ENCODE data around the gene RSKR.
"Not testable (repeated sequence)": the region's sequence is repeated elsewhere in the genome, so short reads cannot be mapped to it uniquely, and the experiment has no call there.

Gene RSKR

GRCh38 chr17:28622186-28622585 lies 8.2 kb upstream of the RSKR start:
- no peak for DNase-seq (ENCODE audit: low read depth)

GRCh38 chr17:28620010-28620409 lies 6.0 kb upstream of the RSKR start:
- no peak for DNase-seq (ENCODE audit: low read depth)

GRCh38 chr17:28618464-28618863 lies 4.5 kb upstream of the RSKR start:
- no peak for DNase-seq (ENCODE audit: low read depth)

DNA sequence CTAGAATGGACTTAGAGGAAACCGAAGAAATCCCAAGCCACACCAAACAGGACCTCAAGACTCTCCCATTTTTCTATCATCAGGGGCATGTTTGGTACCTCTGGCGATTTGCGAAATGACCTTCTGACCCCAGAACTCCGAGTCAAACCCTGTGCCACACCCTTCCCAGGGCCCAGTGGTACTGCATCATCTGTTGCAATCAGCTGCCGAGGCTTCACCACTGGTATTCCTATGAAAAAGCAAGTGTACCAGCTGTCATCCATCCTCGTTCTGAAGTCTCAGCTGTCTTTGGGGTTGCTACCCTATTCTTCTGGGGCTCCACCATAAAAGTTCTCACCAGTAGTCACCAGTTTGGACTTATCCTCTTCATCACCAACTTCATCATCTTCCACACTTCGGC lies 2.3 kb upstream of the RSKR start:
- DNase-seq (ENCODE audit: low read depth), result no peak

DNA sequence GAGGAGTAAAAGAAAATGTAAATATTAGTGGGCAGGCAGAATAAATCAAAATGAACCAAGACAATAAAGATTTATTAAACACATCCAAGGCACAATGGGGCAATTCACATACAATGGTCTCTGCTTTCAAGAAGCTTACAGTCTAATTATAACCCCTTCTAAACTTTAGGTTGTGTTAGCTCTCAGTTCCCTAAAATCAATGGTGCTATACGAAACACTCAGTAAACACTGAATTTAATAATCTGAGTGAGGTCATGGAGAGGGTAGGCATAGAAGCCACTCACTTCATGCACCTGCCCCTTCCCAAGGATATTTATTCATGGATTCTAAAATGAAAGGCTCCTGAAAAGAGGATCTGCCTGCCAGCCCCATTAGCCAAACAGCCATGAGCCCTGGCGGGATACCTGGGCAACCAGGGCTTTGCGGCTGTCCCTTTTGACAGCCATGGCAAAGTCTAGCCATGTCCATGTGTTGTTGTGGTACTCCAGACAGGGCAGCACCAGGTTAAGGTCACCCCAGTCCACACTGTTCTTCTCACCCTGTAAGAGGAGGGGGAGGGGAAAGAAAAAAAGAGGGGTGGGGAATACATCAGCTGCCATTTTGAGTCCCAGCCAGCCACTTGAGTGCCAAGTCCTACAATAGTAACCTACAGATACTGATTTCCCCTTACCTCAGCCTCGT lies 1.4 kb upstream of the RSKR start:
- no peak for DNase-seq (ENCODE audit: low read depth)

GRCh38 chr17:28612936-28613872 lies 781 bp downstream of the RSKR start:
- peak; percentile 2 for DNase-seq (ENCODE audit: low read depth)

DNA sequence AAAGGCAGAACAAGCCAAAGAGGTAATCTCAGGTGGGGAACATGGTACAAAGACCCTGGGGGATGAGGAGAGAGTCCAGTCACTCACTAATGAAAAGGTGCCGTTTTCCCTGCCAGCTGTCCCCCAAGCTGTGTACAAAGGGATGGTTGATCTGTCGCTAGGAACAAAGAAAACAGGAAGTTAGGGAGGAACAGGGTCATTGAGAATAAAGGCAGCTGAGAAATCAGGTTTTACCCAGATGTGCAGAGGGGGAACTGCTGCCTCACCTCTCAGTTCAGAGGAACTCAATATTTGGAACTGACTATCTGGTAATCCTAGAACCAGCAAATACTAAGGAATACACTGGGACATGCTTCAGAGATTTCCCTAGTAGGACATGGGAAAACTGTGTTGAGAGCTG lies 1.5 kb downstream of the RSKR start:
- no peak for DNase-seq (ENCODE audit: low read depth)

DNA sequence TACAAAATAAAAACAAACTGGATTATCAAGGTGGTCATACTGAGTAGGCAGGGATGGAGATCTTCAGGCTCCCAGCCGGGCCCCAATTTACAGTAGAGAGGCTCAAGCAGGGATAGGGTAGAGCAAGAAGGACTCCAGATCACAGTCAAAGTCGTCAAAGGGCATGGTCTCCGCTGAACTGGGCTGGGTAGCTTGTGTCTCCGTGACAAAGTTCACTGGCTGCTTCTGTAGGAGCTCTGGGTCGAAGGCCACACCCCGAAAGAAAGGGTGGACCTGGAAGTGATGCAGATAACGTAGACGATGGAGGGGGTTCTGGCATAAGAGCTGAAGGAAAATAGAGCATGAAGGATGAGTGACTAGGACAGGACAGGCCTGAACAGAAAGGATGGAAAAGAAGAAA lies 3.6 kb downstream of the RSKR start:
- no peak for DNase-seq (ENCODE audit: low read depth)

- DNase-seq (ENCODE audit: low read depth), result not testable (repeated sequence)
Observed at GRCh38 chr17:28604031-28604430, 10.0 kb downstream of the RSKR start.

DNA sequence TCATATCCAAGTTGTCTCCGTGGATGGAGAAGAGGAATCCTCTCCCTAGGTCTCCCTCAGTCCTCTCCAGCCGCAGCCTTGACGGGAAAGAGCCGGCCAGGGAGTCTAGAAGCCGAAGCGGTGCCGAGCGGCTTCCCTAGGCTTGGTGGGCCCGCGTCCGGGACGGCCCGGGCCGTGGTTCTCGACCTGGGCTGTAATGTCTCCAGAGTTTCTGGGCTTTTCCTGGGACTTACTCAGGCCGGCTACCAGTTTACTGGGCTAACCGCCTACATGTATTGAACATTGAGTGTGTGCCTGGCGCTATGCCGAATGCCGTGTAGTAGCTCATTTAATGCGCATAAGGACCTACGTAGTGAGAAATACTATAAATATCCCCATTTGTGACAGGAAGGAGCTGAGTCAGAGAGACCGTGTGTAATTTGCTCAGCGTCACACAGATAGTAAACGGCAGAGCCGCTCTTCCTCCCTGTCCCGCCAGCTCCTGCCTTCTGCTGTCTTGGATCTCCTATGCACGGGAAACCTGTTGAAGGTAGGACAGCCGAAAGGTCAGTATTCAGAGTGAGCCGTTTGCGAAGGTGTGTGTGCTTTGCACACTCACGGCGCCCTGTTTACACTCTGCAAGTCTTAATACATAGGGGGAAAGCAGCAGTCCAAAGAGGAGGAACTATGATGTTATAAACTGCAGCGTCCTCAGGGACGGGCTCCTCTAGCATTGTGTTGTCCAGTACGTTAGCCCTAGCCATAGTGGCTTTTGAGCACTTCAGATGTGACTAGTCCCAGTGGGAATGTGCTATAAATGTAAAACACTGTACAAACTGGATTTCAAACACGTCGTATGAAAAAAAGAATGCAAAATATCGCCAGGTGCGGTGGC lies 14.4 kb downstream of the RSKR start:
- DNase-seq (ENCODE audit: low read depth), result peak; percentile 75

DNA sequence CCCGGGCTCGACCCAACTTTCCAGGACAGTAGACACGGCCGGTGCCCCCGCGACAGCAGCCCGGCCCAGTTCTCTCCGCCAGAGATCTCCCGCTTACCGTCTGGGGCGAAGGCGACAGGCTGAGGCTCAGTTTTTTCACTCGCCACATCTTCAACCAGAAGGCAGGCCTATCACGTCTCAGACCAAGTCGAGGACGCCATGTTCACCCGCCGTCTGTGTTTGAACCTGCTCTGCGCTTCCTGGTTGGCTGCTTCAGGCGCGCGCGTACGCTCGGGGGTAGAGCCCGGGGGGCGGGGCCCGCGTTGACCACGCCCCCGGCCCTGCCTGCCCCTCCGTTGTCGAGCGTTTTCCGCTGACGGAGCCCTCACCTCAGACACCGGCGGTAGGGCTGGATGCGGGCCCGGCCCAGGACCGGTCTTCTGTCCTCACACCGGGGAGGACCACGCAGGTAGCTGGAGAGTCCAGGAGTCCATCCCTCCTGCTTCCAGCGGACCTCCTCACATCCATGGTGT lies 15.1 kb downstream of the RSKR start, which contains the start of gene SPAG5:
SPAG5 (minus strand) TSS at position 227 of the 512 bp plus-strand sequence; CDS start at position 148, 79 bp downstream.
- DNase-seq (ENCODE audit: low read depth), result peak; percentile 80

DNA sequence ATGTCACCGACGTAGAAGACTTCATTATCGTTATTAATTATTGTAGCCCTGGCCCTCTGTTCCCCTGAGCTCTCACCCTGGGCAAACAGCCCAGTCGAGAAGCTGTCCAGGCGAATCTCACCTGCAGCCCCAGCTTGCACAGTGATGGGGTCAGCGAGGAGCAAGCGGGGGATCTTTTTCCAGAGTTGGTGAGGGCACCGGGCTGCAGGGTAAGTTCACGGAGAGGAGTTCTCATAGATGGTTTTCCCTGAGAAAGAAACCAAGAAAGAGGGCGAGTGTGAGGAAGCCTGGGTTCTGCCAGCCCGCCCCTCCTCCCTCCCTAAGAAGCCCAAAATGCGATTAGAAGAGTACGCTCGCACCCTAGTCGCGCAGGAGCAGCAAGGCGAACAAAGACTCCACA lies 15.6 kb downstream of the RSKR start:
- no peak for DNase-seq (ENCODE audit: low read depth)

DNA sequence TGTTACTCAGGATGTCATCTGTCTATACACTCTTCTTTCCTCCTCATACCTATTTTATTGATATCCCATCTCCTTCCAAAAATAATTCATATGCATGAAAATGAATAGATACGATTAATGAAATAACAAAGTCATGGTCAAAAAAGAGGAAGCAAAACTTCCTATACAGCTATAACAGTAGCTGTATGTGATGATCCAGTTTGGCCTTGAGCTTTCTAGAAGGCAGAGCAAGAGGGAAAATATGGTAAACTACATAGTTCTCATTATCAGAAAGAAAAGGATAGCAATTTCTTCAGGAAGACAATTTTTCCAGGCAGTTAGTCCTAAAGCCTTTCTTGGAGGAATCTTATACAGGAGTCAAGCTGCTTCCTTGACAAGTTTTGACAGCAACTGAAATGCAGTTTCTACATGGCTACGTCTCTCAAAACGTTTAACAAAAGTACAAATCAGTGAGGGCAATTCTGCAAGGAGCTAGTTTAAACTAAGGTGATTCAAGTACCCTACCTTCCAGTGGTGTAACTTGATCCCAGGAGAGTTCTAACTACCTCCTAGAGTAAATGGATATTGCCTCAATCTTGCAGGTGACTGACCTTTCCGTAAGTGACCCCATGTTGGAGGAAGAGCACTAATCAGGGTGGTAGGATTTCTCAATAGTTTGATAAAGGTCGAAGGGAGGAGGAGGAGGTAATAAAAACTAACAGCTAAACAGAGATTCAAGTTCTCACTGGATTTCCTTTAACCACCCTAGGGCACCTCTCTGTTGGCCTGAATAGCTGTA lies 16.2 kb downstream of the RSKR start:
- DNase-seq (ENCODE audit: low read depth), result no peak

DNA sequence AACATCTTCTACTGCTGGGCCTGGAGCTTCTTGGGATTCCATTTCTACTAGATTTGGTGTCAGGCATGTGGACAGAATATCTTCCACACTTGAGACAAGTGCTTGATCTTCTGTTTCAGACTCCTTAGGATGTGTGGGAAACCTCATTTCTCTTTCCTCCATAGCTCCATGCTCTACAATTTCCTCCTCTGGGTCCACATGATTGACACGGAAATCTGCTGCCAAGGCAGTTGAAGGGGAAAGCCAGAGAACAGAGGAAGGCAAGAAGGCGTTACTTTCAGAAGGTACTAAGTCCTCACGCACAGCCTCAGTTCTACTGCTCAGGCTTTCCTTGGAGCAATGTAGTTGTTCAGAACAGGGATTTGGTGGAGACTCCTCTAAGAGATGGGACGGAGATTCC lies 21.7 kb downstream of the RSKR start:
- no peak for DNase-seq (ENCODE audit: low read depth)

DNA sequence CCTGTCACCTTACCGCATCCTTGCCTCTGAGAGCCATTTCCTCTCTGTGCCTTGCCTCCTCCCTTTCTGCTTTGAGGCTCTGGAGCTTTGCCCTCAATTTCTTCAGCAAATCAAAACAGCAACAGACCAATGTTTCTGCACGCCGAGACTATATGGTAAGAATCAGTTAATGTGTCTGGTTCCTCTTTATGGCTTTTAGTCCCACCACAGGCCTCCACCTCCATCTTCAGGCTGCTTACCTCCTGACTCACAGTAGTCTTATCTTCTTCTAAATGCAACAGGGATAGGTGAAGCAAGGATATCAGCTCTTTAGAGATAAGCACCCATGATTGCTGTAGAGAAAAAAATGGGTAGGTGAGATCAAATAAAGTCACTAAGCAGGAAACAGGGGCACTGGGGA lies 28.1 kb downstream of the RSKR start:
- no peak for DNase-seq (ENCODE audit: low read depth)

GRCh38 chr17:28584434-28584833 lies 29.6 kb downstream of the RSKR start:
- DNase-seq (ENCODE audit: low read depth), result no peak

- no peak for DNase-seq (ENCODE audit: low read depth)
Observed at GRCh38 chr17:28582513-28582912, 31.5 kb downstream of the RSKR start.

GRCh38 chr17:28580959-28581358 lies 33.0 kb downstream of the RSKR start:
- DNase-seq (ENCODE audit: low read depth), result no peak

DNA sequence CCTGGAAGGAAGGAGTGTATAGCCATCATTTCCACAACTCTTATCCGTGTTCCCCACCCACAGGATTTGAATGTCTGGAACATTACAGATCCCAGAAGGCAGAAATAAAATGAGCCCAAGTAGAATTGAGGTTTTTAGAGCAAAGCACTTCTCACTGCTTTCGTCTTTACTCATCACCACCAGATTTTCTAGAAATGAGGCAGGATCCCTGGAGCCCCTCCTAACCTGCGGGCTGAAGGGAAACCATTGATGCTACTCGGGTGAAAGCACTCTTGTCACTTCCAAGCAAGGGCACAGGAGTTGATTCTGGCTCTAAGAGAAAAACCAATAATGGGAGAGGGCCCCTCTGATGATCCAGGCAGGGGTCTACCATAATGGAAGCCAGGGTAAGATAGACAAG lies 34.5 kb downstream of the RSKR start:
- DNase-seq (ENCODE audit: low read depth), result no peak

- DNase-seq (ENCODE audit: low read depth), result no peak
Observed at GRCh38 chr17:28578246-28579195, 35.5 kb downstream of the RSKR start.

Measured in stromal cell of bone marrow (primary cell).